Upper lobe of right lung (tissue), 1 donor: ENCODE measurements around the gene DUSP12. TPM values are rescaled to one million over a fixed set of nuclear protein-coding genes. Genes with fewer than 3 reads are reported as not detected.
"Not testable (repeated sequence)": the region's sequence is repeated elsewhere in the genome, so short reads cannot be mapped to it uniquely, and the experiment has no call there.

Source experiments
- ATAC-seq: fragments of 200-7000 bp; cut with Tn5 transposase; one replicate; pipeline ENCODE4 v1.9.1; 2020; ENCODE audit warnings: mild to moderate bottlenecking, moderate library complexity
- DNase-seq: peaks from one replicate; pipeline ENCODE4 v3.0.0-alpha.2; 2020
- H3K27ac ChIP-seq: fragments of 200-600 bp; one replicate; pipeline ENCODE4 v1.8.0; 2022
- H3K27me3 ChIP-seq: fragments of 200-600 bp; one replicate; pipeline ENCODE4 v1.8.0; 2022; ENCODE audit warnings: mild to moderate bottlenecking
- H3K36me3 ChIP-seq: fragments of 200-600 bp; one replicate; pipeline ENCODE4 v1.8.0; 2022
- H3K4me1 ChIP-seq: fragments of 200-600 bp; one replicate; pipeline ENCODE4 v1.8.0; 2022
- H3K4me3 ChIP-seq: fragments of 200-600 bp; one replicate; pipeline ENCODE4 v1.8.0; 2022; ENCODE audit warnings: mild to moderate bottlenecking
- H3K9me3 ChIP-seq: fragments of 200-600 bp; one replicate; pipeline ENCODE4 v1.8.0; 2022
- intact Hi-C: fragments of 100-400 bp; cut with DNase I; formaldehyde crosslinking; loops from one replicate; pipeline ENCODE4 v1.11.0; 2022
- total RNA-seq: library from RNA; stranded (reverse); fragmentation: NEBNext Ultra II Directional; extraction: Animal tissue kit (Norgen Biotek cat#: 25700); gene quantifications from one replicate; pipeline ENCODE4 v1.2.1, GENCODE V29; 2021
- TF ChIP-seq, protein P1 (sequence below): fragments of 200-600 bp; IDR thresholded peaks from one replicate; pipeline ENCODE4 v1.8.0; 2022; ENCODE audit warnings: antibody characterized with exemption
- donor health status: DM: no; HTN: yes; CAD: no; lungs with severe emphysema.

Gene DUSP12
- total RNA-seq, 1 donor from 2014 or later, result 19.3 TPM

DNA sequence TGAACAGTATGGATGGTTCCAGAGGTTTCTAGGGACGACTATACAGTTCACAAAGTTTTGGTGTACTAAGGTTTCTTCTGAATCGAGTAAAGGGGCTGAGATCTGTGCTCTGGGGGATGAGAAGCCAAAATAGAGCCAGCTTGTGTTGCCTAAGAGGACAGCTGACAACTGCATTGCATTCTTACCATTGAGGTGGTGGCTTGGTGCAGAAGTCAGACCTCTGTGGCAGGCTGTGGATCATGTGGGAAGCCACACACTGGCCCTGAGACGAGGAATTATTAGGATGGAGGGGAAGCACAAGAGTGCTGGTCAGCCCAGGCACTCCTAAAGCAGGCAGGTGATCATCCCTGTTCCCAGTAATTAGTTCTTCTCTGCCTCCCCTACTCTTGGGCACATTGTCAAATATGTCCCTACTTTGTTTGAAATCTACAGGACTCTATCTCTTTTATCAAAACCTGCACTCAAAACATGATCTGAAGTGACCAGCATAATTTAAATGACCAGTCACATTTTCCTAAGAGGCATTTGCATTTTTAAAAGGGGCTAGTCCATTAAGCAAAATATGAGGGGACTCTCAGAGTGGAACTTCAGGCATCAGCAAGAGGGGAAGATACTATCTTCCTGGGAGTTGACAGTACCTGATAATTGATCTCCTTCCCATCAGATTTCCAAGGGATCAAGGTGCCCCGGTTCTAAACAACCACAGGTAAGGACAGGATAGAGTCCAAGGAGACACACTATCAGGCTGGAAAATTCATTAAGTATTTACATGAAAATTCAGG lies 28.4 kb upstream of the DUSP12 start, which contains the start of gene FCRLB:
TSS of gene FCRLB (plus strand) at position 589 of the 782 bp plus-strand sequence. CDS start 1,129 bp downstream, outside the sequence.
- no peaks in the 10 kb centered on the region for H3K27me3 ChIP-seq
- DNase-seq (no peak), ATAC-seq (no peak)
- intact Hi-C loops, result no loop called here
- TF ChIP-seq, protein P1, sequence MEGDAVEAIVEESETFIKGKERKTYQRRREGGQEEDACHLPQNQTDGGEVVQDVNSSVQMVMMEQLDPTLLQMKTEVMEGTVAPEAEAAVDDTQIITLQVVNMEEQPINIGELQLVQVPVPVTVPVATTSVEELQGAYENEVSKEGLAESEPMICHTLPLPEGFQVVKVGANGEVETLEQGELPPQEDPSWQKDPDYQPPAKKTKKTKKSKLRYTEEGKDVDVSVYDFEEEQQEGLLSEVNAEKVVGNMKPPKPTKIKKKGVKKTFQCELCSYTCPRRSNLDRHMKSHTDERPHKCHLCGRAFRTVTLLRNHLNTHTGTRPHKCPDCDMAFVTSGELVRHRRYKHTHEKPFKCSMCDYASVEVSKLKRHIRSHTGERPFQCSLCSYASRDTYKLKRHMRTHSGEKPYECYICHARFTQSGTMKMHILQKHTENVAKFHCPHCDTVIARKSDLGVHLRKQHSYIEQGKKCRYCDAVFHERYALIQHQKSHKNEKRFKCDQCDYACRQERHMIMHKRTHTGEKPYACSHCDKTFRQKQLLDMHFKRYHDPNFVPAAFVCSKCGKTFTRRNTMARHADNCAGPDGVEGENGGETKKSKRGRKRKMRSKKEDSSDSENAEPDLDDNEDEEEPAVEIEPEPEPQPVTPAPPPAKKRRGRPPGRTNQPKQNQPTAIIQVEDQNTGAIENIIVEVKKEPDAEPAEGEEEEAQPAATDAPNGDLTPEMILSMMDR, result no peak
- no peak within 1 kb of the TSS for H3K27ac ChIP-seq
- H3K9me3 ChIP-seq, result no peaks in the 10 kb centered on the region
- no peaks in the 10 kb centered on the region for H3K36me3 ChIP-seq
- peaks cover 5% of the 10 kb centered on the region for H3K4me1 ChIP-seq
- H3K4me3 ChIP-seq, result no peak within 1 kb of the TSS

DNA sequence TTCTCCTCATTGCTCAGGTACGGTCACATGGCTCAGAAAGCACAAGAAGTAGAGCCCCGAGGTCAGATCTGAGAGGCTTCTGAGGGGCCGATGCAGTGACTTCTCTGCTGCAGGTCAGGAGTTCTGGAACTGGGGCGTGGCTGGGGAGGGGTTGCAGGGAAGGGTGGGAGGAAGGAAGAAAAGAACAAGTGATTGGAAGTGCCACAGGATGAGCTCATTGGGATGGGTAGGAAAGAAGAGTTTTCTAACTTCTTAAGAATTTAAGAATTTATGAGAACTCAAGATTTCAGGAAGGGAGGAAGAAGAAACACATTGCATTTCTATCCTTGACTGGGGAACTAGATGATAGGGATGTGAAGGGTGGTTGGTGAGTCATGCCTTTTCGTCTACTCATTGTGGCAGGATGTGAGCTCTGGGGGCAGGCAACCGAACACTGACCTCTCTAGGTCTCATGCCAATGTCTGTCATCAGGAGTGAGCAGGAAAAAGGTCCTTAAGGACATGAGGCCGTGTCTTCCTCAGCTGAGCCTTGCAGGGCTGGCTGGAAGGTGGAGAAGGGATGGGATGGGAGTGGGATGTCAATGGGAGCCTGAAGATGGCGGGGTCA lies 27.7 kb upstream of the DUSP12 start:
- peak; percentile 49 for ATAC-seq
- intact Hi-C loops, result no loop called here
- H3K4me3 ChIP-seq, result no peak overlapping the region
- no peak for DNase-seq
- no peak overlapping the region for H3K27ac ChIP-seq
- TF ChIP-seq, protein P1, result no peak
- peaks cover 5% of the 10 kb centered on the region for H3K4me1 ChIP-seq
- no peaks in the 10 kb centered on the region for H3K36me3 ChIP-seq
- H3K9me3 ChIP-seq, result no peaks in the 10 kb centered on the region
- no peaks in the 10 kb centered on the region for H3K27me3 ChIP-seq

DNA sequence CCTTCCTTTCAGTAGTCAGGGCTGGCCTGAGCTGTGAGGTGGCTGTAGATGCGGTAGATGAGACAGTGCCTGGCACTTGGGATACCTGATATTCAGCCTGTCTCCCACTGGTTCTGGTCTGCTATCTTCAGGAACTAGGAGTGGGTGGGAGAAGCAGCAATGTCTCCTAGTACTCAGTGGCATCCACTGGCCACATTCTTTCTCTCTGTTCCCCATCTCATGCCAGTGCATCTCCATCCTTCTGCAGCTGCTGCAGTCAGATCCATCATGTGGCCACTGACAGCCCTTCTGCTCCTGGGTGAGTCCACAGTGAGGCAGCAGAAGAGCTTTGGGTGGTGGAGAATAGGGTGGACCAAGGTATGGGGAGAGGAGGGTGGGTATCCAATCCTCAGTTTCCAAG lies 27.2 kb upstream of the DUSP12 start:
- intact Hi-C loops, result no loop called here
- TF ChIP-seq, protein P1, result no peak
- DNase-seq (no peak), ATAC-seq (no peak)
- no peaks in the 10 kb centered on the region for H3K27me3 ChIP-seq
- no peak overlapping the region for H3K27ac ChIP-seq
- no peaks in the 10 kb centered on the region for H3K36me3 ChIP-seq
- no peak overlapping the region for H3K4me3 ChIP-seq
- no peaks in the 10 kb centered on the region for H3K9me3 ChIP-seq
- peaks cover 5% of the 10 kb centered on the region for H3K4me1 ChIP-seq

DNA sequence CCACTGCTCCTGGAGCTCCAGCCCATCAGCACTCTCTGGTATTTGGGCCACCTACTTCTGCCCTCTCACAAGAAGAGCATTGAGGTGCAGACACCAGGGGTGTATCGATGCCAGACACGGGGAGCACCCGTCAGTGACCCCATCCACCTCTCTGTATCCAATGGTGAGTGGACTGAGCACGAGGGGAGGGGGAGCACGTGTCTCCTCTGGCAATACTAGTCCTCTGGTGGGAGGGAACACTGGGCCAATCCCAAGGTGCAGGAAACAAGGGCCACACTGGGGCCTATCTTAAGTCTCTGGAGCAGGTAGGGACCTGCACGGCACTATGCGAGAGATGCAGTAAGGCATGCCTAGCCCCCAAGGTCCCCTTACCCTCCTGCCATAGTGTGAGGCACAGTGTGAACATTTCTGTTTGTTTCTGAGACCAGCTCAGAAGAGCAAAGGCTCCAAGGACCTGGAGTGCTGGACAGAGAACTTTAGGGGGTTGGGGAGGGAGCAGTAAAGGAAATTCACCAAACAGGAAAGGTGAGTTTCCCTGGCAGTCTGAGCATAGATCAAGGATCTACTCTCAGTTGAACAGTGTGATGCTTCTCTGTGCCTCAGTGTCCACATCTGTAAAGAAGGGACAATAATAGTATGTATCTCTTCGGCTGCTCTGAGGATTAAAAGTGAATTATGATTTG lies 26.0 kb upstream of the DUSP12 start:
- DNase-seq, result no peak
- intact Hi-C loops, result no loop called here

DNA sequence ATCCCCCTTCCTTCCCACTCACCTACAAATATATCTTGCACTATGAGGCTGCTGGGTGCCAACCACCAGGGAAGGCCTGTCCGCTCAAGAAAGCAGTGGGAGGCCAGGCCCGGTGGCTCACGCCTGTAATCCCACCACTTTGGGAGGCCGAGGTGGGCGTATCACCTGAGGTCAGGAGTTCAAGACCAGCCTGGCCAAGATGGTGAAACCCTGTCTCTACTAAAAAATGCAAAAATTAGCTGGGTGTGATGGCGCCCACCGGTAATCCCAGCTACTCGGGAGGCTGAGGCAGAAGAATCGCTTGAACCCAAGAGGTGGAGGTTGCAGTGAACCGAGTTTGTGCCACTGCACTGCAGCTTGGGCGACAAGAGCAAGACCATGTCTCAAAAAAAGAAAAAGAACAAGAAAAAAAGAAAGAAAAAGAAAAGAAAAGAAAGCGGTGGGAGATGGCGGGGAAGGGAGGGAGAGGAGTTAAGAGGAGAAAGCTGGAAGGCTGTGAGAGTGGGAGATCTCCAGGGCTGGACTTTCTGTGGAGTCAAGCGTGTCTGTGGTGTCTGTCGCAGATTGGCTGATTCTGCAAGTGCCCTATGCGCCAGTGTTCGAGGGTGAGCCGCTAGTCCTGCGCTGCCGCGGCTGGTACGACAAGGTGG lies 24.2 kb upstream of the DUSP12 start:
- ATAC-seq, H3K4me1 ChIP-seq, DNase-seq, intact Hi-C loops, H3K36me3 ChIP-seq, H3K27me3 ChIP-seq, H3K9me3 ChIP-seq: not testable (repeated sequence)
- Histone ChIP-seq H3K4me3 (peak overlapping the region; percentile 87), H3K27ac (peak overlapping the region; percentile 90)

More for the DNA sequence above, 26.0 kb upstream of the DUSP12 start:
- H3K4me3 ChIP-seq, result no peak overlapping the region
- H3K36me3 ChIP-seq, result no peaks in the 10 kb centered on the region
- no peak overlapping the region for H3K27ac ChIP-seq
- H3K9me3 ChIP-seq, result no peaks in the 10 kb centered on the region
- H3K27me3 ChIP-seq, result no peaks in the 10 kb centered on the region
- TF ChIP-seq, protein P1, result no peak
- ATAC-seq, result no peak
- peaks cover 5% of the 10 kb centered on the region for H3K4me1 ChIP-seq
